Measurements from ENCODE around the gene GABRA5.

GABRA5 gene

DNA sequence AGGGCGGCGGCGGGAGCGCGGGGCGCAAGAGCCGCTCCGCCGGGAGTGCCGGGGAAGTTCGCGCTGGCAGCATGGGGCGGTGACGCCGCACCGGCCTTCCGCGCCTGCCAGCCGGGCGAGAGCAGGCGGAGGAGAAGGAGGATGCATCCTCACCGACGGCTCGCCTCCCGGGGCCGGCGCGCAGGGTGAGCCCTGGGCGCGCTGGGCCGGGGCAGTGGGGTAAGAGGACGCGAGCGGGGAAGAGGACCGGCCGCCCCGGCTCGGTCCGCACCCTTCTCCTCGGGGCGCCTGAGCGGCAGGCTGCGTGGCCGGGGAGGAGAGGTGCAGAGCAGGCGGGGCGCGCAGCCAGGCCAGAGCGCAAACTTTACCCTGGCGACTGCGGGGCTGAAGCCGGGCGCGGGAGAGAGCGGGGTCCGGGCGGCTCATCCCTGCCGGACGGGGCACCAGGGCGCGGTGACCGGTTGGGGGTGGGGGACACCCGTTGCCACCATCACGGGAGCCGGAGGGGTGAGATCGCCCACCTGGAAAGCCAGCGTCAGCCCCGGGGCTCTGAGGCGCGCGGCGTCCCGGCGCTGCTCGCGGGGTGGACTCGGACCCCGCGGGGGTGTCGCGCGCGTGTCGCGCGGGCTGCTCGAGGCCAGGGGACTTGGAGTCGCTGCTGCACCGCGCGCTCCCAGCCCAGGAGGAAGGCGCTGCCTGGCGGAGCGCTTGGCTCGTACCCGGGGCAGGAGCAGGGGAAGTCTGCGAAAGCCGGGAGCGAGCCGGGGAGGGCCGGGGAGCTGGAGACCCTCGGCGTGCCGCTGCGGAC is 542 bp downstream of the GABRA5 start:
- Mint-ChIP-seq H3K4me1 (ENCODE audit: low read depth in 2 of 2) (no peaks in the 10 kb centered on the region), H3K36me3 (ENCODE audit: insufficient read depth) (no peaks in the 10 kb centered on the region), H3K27ac (no peak overlapping the region), H3K9me3 (no peaks in the 10 kb centered on the region), H3K4me3 (no peak overlapping the region), H3K27me3 (peaks cover 0 to 10% of the 10 kb centered on the region in 2 donors)
- no peak for DNase-seq
- no peak for ATAC-seq (replicated peaks)

DNA sequence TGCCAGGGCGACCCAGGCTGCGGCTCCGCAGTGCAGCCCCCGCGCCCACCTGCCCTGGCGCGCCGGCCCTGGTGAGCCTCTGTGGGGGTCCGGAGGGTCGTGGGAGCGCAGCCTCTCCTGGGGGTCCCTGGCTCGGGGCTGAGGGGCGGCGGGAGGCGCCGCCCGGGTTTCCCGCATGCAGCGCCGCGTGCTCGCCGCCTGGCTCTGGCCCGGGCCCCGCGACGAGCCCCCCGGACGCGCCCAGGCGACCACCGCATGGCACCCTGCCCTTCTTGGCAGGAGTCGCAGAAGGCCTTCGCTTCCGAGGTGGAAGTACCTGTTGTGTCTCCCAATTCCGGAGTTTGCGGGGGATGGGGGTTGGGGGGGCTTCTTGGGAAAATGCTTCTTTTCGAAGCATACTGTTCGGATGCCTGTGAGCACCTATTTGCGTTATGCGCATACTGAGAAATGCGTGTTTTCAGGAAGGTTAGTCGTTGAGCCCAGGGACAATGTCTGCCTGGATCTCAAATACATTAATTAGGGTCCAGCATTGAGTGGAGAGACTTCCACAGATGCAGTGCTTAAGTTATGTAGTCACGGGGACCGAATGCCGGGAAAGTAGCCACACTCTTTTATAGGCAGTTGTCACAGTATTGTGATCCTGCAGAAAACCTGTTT is 1.3 kb downstream of the GABRA5 start:
- Mint-ChIP-seq H3K27me3 (peaks cover 0 to 10% of the 10 kb centered on the region in 2 donors), H3K27ac (no peak overlapping the region), H3K36me3 (ENCODE audit: insufficient read depth) (no peaks in the 10 kb centered on the region), H3K4me1 (ENCODE audit: low read depth in 2 of 2) (no peaks in the 10 kb centered on the region), H3K9me3 (no peaks in the 10 kb centered on the region), H3K4me3 (no peak overlapping the region)
- DNase-seq (no peak), ATAC-seq (replicated peaks) (no peak)

DNA sequence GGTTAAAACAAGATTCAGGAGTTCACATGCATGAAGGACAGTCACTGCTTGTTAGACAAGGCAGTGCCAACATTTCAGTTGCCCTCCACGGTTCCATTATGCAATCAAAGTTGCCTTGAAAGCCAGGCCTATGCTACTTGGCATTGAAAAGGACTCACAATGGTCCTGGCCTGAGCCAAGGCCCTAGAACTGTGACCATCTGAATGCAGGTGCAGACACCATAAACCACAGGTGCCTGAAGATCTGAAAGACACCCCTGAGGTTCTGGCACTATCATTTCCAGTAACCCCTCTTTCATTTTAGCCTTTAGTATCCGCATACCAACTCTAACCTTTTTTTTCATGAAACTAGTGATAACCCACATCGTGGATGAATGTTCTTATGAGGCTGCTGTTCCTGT is 2.8 kb downstream of the GABRA5 start:
- H3K9me3 Mint-ChIP-seq: no peaks in the 10 kb centered on the region

DNA sequence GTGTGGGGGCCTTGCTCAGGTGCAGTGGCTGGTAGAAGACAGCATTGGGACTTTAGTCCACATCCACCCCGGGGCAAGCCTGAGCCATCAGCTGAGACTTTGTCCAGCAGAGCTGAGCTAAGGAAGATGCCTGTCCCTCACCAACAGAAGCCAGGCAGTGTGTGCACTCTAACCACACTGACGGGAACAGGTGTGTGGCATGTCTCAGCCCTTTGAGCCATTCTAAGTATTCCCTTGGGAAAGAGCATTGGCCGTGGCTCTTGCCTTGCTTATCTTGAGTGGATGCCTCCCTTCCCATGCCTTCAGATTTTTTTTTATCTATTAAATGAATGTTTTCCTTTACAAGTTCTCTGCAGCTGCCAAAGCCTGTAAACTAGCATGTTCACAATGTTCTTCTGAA is 3.5 kb downstream of the GABRA5 start:
- H3K9me3 Mint-ChIP-seq: no peaks in the 10 kb centered on the region
- no peak overlapping the region for H3K4me3 Mint-ChIP-seq
- no peaks in the 10 kb centered on the region for H3K4me1 Mint-ChIP-seq (ENCODE audit: low read depth in 2 of 2)
- no peaks in the 10 kb centered on the region for H3K36me3 Mint-ChIP-seq (ENCODE audit: insufficient read depth)
- H3K27me3 Mint-ChIP-seq: peaks cover 0 to 10% of the 10 kb centered on the region in 2 donors
- H3K27ac Mint-ChIP-seq: no peak overlapping the region
- DNase-seq: no peak
- no peak for ATAC-seq (replicated peaks)

More for the DNA sequence above, 2.8 kb downstream of the GABRA5 start:
- ATAC-seq (replicated peaks) (no peak), DNase-seq (no peak)
- Mint-ChIP-seq H3K27me3 (peaks cover 0 to 10% of the 10 kb centered on the region in 2 donors), H3K4me1 (ENCODE audit: low read depth in 2 of 2) (no peaks in the 10 kb centered on the region), H3K27ac (no peak overlapping the region), H3K36me3 (ENCODE audit: insufficient read depth) (no peaks in the 10 kb centered on the region), H3K4me3 (no peak overlapping the region)

DNA sequence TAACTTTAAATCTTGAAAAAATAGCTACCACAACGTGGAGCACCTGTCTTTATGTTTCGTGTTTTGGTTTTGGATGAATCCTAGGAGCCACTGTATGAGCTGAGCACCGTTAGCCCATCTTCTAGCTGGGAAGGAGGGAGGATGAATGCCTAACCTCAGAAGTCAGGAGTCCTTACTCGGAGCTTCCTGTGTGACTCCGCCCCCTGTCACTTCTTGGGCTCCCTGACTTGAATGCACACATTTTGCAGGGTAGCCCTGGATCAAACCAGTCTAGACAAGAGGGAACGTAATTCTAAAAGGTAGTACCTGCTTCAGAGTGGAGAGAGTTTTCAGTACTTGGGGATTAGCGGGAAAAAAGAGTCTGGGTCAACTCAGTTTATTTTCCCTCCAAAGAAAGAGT is 5.3 kb downstream of the GABRA5 start:
- Mint-ChIP-seq H3K36me3 (ENCODE audit: insufficient read depth) (no peaks in the 10 kb centered on the region), H3K4me1 (ENCODE audit: low read depth in 2 of 2) (no peaks in the 10 kb centered on the region), H3K27me3 (no peaks in the 10 kb centered on the region), H3K4me3 (no peak overlapping the region), H3K27ac (no peak overlapping the region), H3K9me3 (no peaks in the 10 kb centered on the region)
- ATAC-seq (replicated peaks) (no peak), DNase-seq (no peak)

DNA sequence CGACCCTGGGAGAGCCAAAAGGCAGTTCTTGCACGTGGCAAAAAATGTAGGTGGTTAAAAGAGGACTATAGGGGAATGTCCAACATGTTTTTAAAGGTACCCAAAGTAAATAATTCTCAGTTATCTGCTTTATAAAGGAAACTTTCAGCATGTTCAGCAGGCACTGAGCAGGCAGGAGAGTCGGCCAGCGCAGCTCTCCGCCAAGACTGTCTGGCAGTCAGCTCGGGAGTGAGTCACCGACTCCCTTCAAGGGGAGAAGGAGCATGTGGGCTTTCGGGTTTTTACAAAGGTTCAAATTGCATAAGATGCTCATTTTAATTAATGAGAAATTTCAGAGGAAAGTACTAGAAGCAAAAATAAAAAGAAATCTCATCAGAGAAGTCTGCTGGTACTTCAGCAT is 7.0 kb downstream of the GABRA5 start:
- DNase-seq: no peak

DNA sequence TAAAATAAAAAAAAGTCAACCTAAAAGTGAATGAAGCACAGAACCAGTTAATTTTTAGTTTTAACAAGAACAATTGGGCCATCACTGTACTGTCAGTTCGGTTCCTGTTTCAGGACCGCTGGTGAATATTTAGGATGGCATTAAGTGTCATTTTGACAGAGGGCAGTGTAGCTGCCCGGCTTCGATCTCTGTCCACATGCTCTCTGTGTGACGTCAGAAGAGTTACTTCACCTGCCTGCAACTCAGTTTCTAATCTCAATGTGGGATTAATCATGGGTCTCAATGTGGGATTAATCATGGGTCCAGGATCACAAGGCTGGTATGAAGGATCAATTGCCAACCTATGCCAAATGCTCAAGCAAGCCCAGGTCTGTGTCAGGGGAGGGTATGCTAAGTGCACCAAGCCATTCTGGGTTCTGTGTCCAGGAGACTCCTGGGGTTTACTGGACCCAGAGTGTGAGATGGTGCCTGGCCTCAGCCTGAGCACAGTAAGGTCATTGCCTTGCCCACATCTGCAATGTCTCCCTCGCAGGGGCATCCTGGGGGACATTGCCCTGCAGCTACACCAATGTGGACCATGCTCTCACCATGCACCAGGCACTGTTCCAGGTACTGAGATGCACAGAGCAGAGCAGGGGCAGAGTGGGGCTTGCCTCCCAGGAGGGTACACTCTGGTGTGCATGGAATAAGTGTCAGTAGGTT is 8.1 kb downstream of the GABRA5 start:
- ATAC-seq (replicated peaks) (no peak), DNase-seq (no peak)
- Mint-ChIP-seq H3K9me3 (no peaks in the 10 kb centered on the region), H3K4me1 (ENCODE audit: low read depth in 2 of 2) (no peaks in the 10 kb centered on the region), H3K27me3 (no peaks in the 10 kb centered on the region), H3K27ac (no peak overlapping the region), H3K36me3 (ENCODE audit: insufficient read depth) (no peaks in the 10 kb centered on the region), H3K4me3 (no peak overlapping the region)

More for the DNA sequence above, 7.0 kb downstream of the GABRA5 start:
- ATAC-seq (replicated peaks): no peak
- Mint-ChIP-seq H3K36me3 (ENCODE audit: insufficient read depth) (no peaks in the 10 kb centered on the region), H3K9me3 (no peaks in the 10 kb centered on the region), H3K27ac (no peak overlapping the region), H3K4me1 (ENCODE audit: low read depth in 2 of 2) (no peaks in the 10 kb centered on the region), H3K27me3 (no peaks in the 10 kb centered on the region), H3K4me3 (no peak overlapping the region)

DNA sequence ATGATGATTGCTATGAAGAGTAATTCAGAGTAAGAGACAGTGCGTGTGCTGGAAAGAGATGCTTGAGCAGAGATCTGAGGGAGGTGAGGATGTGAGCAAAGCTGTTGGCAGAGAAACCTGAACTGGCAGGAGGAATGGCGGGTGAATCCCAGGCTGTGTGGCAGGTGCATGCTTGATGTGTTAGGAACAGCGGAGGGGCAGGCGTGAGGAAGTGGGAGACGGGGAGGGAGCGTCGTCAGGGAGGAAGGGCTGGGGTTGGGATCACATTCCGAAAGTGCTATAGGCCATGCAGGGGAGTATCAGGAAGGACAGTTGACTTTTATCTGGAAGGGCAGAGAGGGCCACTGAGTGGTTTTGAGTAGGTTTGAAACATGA is 8.6 kb downstream of the GABRA5 start:
- H3K9me3 Mint-ChIP-seq: no peaks in the 10 kb centered on the region
- H3K36me3 Mint-ChIP-seq (ENCODE audit: insufficient read depth): no peaks in the 10 kb centered on the region
- DNase-seq (no peak), ATAC-seq (replicated peaks) (no peak)
- H3K4me1 Mint-ChIP-seq (ENCODE audit: low read depth in 2 of 2): no peaks in the 10 kb centered on the region
- no peak overlapping the region for H3K27ac Mint-ChIP-seq
- no peaks in the 10 kb centered on the region for H3K27me3 Mint-ChIP-seq
- no peak overlapping the region for H3K4me3 Mint-ChIP-seq

DNA sequence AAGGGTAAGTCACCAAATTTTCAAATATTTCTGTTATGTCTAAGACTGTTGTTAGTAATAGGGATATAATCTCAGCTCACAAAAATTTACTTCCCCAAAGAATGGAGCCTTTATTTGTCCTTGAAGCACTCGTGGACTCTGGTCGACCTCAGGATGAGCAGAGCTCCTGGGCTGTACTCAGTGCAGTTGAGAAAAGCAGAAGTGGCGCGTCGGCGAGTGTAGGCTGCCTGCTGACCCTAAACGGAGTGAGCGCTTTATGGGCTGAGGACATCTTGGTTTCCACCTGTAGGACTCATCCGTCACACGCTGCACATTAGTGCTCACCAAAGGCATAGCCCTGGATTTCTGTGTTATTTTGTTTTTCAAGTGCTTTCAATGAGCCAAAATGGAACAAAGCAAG is 11.0 kb downstream of the GABRA5 start:
- Mint-ChIP-seq H3K9me3 (no peaks in the 10 kb centered on the region), H3K36me3 (ENCODE audit: insufficient read depth) (no peaks in the 10 kb centered on the region), H3K4me1 (ENCODE audit: low read depth in 2 of 2) (no peaks in the 10 kb centered on the region), H3K27me3 (no peaks in the 10 kb centered on the region), H3K27ac (no peak overlapping the region), H3K4me3 (no peak overlapping the region)
- no peak for ATAC-seq (replicated peaks)
- DNase-seq: no peak

DNA sequence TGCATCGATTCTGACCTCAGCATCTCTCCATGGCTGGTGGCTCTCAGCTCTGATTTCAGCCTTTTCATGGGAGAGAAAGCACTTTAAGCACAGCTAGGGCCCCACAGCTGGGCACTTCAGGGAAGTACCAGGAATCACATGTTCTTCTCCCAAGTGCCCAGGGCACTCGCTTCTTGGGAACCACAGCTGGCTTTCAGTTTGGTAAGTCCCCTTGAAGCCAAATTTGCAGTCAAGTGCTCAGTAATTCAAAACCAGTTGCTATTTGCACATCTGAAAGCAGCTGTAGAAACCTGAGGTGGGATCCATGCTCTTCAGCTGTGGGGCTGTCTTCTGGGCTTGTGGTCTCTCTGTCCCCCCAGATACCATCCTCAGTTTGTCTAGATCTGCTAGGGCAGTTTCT is 12.8 kb downstream of the GABRA5 start:
- no peak overlapping the region for H3K27ac Mint-ChIP-seq
- ATAC-seq (replicated peaks): no peak
- H3K36me3 Mint-ChIP-seq (ENCODE audit: insufficient read depth): no peaks in the 10 kb centered on the region

DNA sequence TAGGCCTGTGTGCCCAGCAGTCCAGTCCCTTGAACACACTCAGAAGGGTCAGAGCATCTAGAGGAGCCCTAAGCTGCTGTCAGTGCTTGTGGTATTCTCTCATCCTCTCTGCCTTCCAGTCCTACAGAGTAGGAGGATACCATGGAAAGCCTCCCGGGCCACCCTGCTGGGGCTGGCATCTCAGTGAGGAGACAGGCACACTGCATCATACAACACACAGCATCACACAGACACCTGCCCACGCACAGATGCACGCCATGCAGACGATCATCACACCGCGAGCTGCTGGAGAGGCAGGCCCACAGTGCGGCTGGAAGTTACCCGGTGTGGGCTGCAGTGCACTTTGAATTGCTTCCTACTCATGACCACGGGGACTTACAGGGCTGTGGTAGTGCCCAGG is 15.2 kb downstream of the GABRA5 start:
- DNase-seq (no peak), ATAC-seq (replicated peaks) (no peak)
- H3K27ac Mint-ChIP-seq: no peak overlapping the region
- H3K4me1 Mint-ChIP-seq (ENCODE audit: low read depth in 2 of 2): no peaks in the 10 kb centered on the region
- H3K4me3 Mint-ChIP-seq: no peak overlapping the region
- H3K36me3 Mint-ChIP-seq (ENCODE audit: insufficient read depth): no peaks in the 10 kb centered on the region
- H3K9me3 Mint-ChIP-seq: peaks cover 0 to 2% of the 10 kb centered on the region in 2 donors
- no peaks in the 10 kb centered on the region for H3K27me3 Mint-ChIP-seq

More for the DNA sequence above, 12.8 kb downstream of the GABRA5 start:
- Mint-ChIP-seq H3K27me3 (no peaks in the 10 kb centered on the region), H3K9me3 (no peaks in the 10 kb centered on the region), H3K4me1 (ENCODE audit: low read depth in 2 of 2) (no peaks in the 10 kb centered on the region), H3K4me3 (no peak overlapping the region)
- no peak for DNase-seq

DNA sequence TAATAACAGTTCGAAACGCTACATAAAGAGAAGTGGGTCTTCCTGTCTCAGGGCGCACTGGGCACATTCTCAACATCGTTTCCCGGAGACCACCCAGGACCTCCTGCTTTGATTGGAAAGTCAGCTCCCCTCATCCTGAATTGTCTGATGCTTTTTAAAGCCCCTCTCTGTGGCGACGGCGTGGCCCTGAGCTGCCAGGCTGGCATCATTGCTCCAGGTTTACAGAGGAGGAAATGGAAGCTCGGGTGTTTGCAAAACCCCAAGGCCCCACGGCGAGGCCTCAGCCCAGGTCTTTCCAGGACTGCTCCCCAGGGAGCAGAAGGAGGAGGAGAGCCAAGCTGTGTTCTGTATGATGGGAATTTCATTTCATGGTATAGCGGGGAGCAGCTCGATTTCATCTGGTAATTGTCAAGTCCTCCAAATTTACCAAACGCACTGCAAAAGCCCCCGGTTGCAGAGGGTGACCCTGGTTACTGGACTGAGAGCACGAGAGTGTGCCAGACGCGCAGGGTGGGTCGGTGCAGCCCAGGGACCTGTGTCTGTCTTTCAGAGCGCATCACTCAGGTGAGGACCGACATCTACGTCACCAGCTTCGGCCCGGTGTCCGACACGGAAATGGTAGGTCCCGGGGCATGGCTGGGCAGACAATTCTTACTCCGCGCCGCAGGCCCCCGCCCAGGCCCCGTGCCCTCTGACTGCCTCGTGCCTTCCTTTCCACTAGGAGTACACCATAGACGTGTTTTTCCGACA is 15.9 kb downstream of the GABRA5 start:
- Mint-ChIP-seq H3K27ac (no peak overlapping the region), H3K27me3 (no peaks in the 10 kb centered on the region), H3K9me3 (peaks cover 0 to 2% of the 10 kb centered on the region in 2 donors), H3K36me3 (ENCODE audit: insufficient read depth) (no peaks in the 10 kb centered on the region), H3K4me1 (ENCODE audit: low read depth in 2 of 2) (no peaks in the 10 kb centered on the region), H3K4me3 (no peak overlapping the region)
- no peak for ATAC-seq (replicated peaks)
- no peak for DNase-seq

DNA sequence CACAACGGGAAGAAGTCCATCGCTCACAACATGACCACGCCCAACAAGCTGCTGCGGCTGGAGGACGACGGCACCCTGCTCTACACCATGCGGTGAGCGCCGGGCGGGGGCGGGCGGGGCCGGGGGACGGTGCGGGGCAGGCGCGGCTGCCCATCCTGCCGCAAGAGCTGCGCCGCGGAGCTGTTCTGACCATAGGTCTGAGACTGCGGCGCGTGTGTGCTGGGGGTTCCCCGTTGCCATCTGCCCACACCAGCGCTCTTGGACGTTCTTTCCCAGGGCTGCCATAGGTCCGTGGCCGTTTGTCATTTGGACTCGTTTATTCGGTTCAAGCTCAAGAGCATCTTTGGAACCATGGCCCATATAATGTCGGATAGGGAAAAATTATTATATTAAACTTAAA is 16.6 kb downstream of the GABRA5 start:
- Mint-ChIP-seq H3K36me3 (ENCODE audit: insufficient read depth) (no peaks in the 10 kb centered on the region), H3K4me3 (no peak overlapping the region), H3K4me1 (ENCODE audit: low read depth in 2 of 2) (no peaks in the 10 kb centered on the region), H3K27me3 (no peaks in the 10 kb centered on the region), H3K9me3 (peaks cover 0 to 2% of the 10 kb centered on the region in 2 donors), H3K27ac (no peak overlapping the region)
- no peak for DNase-seq
- no peak for ATAC-seq (replicated peaks)

Measured in effector memory CD8-positive, alpha-beta T cell (primary cell).